Stimulated activated CD8-positive, alpha-beta memory T cell treated with anti-CD3 and anti-CD28 coated beads, Interleukin-4, amount 100 ng/mL, for 24 hours (primary cell): ENCODE data around the gene PREPL.

Experiments
- DNase-seq: peaks from one replicate; pipeline ENCODE4 v3.0.0-alpha.2; 2020; ENCODE audit warnings: low read depth

PREPL gene

DNA sequence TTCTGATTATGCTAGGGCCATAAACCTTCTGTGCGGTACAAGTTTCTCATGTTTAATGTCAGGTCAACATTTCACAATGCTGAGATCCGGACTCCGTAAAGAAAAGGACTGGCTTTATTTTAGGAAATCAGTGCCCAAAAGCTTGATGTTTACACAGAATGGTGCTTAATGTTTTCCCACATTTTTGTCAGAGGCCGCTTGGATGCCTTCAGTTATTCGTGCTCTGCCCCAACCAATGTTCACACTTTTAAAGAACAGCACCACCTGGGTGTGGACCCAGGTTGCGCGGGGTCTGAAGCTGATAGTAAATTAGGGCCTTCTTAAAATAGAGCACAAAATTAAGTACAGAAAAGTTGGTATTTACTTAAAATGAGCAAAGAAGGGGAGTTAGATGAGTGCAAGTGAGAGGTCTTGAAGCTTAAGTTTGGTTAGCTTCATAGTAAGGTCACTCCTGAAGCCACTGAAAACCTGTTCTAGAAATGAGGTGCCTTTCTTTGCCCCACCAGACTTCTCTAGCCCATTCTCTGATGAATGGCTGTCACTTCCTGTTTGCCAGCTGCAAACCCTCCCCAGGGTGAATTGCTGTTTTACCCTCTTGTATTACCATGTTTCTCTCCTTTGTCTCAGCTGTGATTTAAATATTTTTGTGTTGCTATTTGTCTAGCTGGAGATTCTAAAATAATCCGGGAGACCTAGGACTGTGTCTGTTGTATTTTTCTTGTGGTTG is 65.5 kb downstream of the PREPL start:
- no peak for DNase-seq

GRCh38 chr2:44295113-44295512 is 66.2 kb downstream of the PREPL start:
- DNase-seq: no peak

GRCh38 chr2:44291281-44292248 is 69.7 kb downstream of the PREPL start:
- DNase-seq: no peak

GRCh38 chr2:44290261-44290660 is 71.0 kb downstream of the PREPL start:
- DNase-seq: no peak

GRCh38 chr2:44286884-44287638 is 74.2 kb downstream of the PREPL start:
- DNase-seq: no peak

GRCh38 chr2:44286119-44286883 is 75.0 kb downstream of the PREPL start:
- no peak for DNase-seq

DNA sequence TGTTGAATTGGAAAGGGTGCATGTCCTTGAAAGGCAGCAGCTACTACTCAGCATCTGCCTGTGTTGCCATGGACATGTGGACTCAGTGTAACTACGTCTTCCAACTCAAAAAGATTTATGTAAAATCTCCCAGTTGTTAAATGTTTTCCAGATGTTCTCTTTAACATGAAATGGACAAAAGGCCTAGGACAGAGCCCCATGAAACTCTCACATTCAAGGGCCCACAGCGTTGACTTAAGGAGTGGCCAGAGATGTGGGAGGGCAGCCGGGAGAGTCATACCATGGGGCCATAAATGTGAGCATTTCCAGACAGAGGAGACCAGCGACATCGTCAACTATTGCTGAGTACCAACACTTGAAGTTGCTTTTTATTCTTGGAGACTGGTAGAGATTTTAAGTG is 76.1 kb downstream of the PREPL start:
- no peak for DNase-seq

- no peak for DNase-seq
Observed at GRCh38 chr2:44283116-44283666, 78.1 kb downstream of the PREPL start.

DNA sequence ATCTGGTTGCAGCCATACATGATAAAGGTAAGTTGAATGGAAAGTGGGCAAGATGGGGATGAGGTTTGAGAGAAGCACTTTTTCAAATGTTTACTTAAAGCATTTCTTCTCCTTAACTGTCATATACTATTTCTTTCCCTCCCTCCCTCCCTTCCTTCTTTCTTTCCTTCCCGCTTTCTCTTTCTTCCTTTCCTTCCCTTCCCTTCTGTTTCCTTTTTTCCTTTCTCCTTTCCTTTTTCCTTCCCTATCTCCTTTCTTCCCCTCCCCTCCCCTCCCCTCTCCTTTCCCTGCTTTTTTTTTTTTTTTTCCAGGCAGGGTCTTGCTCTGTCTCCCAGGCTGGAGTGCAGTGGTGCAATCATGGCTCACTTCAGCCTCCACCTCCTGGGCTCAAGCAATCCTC is 80.4 kb downstream of the PREPL start:
- no peak for DNase-seq

DNA sequence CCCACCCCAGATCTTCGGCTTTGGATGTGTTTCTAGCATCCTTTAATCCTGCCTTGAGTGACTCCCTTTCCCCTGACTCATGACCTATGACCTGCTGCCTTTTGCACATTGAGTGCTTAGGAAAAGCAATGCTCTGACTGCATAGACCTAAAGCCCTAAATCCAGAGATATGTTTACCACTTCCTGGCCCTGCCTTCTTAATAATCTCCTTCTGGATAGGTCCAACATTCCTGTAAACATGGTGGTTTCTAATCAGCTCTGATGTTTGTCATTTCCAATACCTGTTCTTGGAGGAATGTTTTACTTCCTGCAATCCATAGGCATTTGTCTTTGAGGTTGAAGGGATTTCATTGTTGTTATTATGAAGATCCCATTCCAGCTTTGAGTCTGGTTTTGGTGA is 83.8 kb downstream of the PREPL start:
- DNase-seq: no peak

- DNase-seq: no peak
Observed at GRCh38 chr2:44275927-44276303, 85.4 kb downstream of the PREPL start.

- DNase-seq: no peak
Observed at GRCh38 chr2:44273596-44273995, 87.7 kb downstream of the PREPL start.

DNA sequence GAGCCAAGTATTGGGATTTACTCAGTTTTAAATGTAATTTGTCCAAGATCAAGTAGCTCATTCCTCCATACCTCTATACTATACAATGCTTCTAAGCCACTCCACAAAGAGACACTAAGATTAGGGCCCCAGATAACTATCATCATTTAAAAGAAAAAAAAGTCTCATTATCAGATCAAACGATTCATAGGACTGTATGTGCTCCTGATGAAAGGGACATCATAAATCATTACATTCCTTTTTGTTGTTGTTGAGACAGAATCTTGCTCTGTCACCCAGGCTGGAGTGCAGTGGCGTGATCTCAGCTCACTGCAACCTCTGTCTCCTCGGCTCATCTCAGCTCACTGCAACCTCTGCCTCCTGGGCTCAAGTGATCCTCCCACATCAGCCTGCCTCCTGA is 88.2 kb downstream of the PREPL start:
- DNase-seq: no peak

DNA sequence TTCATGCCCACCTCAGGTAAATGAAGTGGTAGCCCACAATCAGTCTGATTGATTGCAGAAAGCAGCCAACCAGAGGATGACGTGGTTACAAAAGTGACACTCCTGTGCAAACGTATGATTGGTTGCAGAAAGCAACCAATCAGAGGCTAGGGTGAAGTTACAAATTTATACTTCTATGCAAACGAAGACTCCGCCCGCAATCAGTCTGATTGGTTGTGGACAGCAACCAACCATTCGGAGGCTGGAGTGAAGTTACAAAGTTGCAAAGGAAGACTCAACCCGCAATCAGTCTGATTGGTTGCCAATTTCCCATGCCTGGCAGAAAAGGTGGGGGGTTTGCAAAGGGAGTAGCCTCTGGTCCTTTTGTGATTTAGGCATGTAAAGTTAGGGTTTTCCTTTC is 90.0 kb downstream of the PREPL start:
- no peak for DNase-seq

GRCh38 chr2:44269831-44270230 is 91.5 kb downstream of the PREPL start:
- DNase-seq: no peak

GRCh38 chr2:44267796-44268648 is 93.3 kb downstream of the PREPL start:
- DNase-seq: no peak
